ENCODE measurements around the gene PYGL.
"Not testable (repeated sequence)": the region's sequence is repeated elsewhere in the genome, so short reads cannot be mapped to it uniquely, and the experiment has no call there.

Gene PYGL

GRCh38 chr14:50954811-50955372, 10.6 kb upstream of the PYGL start:
- DNase-seq: no peak

GRCh38 chr14:50953502-50953901, 9.2 kb upstream of the PYGL start:
- no peak for DNase-seq

GRCh38 chr14:50951032-50951431, 6.7 kb upstream of the PYGL start:
- DNase-seq: no peak

- no peak for DNase-seq
Observed at GRCh38 chr14:50948205-50948604, 3.9 kb upstream of the PYGL start.

- no peak for DNase-seq
Observed at GRCh38 chr14:50947446-50947845, 3.2 kb upstream of the PYGL start.

GRCh38 chr14:50946234-50946935, 2.1 kb upstream of the PYGL start:
- DNase-seq: no peak

GRCh38 chr14:50944647-50945413, 547 bp upstream of the PYGL start:
- no peak for DNase-seq

GRCh38 chr14:50943261-50943942, 881 bp downstream of the PYGL start:
- DNase-seq: no peak

- not testable (repeated sequence) for DNase-seq
Observed at GRCh38 chr14:50941638-50942037, 2.6 kb downstream of the PYGL start.

- DNase-seq: no peak
Observed at GRCh38 chr14:50941151-50941550, 3.1 kb downstream of the PYGL start.

GRCh38 chr14:50937800-50938199, 6.5 kb downstream of the PYGL start:
- no peak for DNase-seq

GRCh38 chr14:50937325-50937724, 7.0 kb downstream of the PYGL start:
- DNase-seq: no peak

GRCh38 chr14:50936882-50937281, 7.4 kb downstream of the PYGL start:
- no peak for DNase-seq

GRCh38 chr14:50936016-50936340, 8.3 kb downstream of the PYGL start:
- DNase-seq: no peak

- no peak for DNase-seq
Observed at GRCh38 chr14:50935126-50936015, 8.9 kb downstream of the PYGL start.

- DNase-seq: no peak
Observed at GRCh38 chr14:50932592-50933495, 11.4 kb downstream of the PYGL start.

- DNase-seq: no peak
Observed at GRCh38 chr14:50932156-50932555, 12.1 kb downstream of the PYGL start.

GRCh38 chr14:50931559-50931958, 12.7 kb downstream of the PYGL start:
- no peak for DNase-seq

- no peak for DNase-seq
Observed at GRCh38 chr14:50929506-50929905, 14.8 kb downstream of the PYGL start.

GRCh38 chr14:50928002-50928635, 16.2 kb downstream of the PYGL start:
- no peak for DNase-seq

GRCh38 chr14:50926851-50927386, 17.4 kb downstream of the PYGL start:
- DNase-seq: no peak

Measured in activated naive CD4-positive, alpha-beta T cell (primary cell).